ENCODE measurements around the gene ZDHHC14. TPM values are rescaled to one million over a fixed set of nuclear protein-coding genes. Genes with fewer than 3 reads are reported as not detected.
"Not testable (repeated sequence)": the region's sequence is repeated elsewhere in the genome, so short reads cannot be mapped to it uniquely, and the experiment has no call there.

ZDHHC14 gene
- total and polyA plus RNA-seq, 9 donors: 4.9 to 16.4 (median 5.9) TPM

DNA sequence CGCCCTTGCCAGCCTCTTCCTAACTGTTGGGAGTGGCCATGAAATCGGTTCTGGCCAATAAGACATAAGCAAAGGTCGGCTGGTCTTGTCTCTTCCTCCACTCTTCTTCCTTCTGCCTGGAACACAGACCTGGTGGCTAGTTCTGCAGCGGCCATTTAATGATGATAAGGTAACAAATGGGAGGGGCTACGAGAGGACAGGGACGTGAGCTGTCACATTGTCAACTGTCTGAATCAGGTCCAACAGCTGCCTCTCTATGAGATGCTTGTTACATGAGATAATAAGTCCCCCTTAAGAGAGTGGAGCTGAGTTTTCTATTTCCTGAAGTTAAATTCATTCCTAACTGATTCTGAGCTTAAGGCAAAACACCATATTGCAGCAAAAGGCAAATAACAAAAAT is 45.2 kb upstream of the ZDHHC14 start:
- no peak overlapping the region for H3K4me3 ChIP-seq
- H3K27ac ChIP-seq: no peak overlapping the region
- H3K9me3 ChIP-seq: no peaks in the 10 kb centered on the region
- H3K4me1 ChIP-seq (ENCODE audit: insufficient read depth): no peaks in the 10 kb centered on the region
- TF ChIP-seq, protein P1, sequence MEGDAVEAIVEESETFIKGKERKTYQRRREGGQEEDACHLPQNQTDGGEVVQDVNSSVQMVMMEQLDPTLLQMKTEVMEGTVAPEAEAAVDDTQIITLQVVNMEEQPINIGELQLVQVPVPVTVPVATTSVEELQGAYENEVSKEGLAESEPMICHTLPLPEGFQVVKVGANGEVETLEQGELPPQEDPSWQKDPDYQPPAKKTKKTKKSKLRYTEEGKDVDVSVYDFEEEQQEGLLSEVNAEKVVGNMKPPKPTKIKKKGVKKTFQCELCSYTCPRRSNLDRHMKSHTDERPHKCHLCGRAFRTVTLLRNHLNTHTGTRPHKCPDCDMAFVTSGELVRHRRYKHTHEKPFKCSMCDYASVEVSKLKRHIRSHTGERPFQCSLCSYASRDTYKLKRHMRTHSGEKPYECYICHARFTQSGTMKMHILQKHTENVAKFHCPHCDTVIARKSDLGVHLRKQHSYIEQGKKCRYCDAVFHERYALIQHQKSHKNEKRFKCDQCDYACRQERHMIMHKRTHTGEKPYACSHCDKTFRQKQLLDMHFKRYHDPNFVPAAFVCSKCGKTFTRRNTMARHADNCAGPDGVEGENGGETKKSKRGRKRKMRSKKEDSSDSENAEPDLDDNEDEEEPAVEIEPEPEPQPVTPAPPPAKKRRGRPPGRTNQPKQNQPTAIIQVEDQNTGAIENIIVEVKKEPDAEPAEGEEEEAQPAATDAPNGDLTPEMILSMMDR (IDR thresholded peaks at IDR 0.05): no peak
- TF ChIP-seq POLR2A (IDR thresholded peaks at IDR 0.05) (no peak), EP300 (IDR thresholded peaks at IDR 0.05) (no peak)
- H3K36me3 ChIP-seq: no peaks in the 10 kb centered on the region
- intact Hi-C loops (cut with DNase I): no loop called here
- 43 to 54% (median 50%) methylated on average over 6 of the region's 6 CpGs for whole genome bisulfite sequencing, 3 donors
- H3K27me3 ChIP-seq: no peaks in the 10 kb centered on the region
- no peak for DNase-seq

DNA sequence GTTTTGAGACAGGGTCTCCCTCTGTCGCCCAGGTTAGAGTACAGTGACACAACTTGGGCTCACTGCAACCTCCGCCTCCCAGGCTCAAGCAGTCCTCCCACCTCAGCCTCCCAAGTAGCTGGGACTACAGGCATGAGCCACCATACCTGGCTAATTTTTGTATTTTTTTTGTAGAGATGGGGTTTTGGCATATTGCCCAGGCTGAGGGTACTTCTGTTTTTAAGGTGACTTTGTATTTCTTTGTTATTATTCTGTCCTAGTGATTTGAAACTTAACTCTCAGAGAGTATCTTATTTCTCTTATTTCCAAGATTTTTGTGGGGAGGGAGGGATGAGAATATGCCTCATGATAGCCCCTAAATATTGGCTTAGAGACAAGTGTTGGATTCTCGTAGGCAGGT is 43.7 kb upstream of the ZDHHC14 start:
- intact Hi-C loops (cut with DNase I); H3K36me3 ChIP-seq; H3K4me3 ChIP-seq; H3K27ac ChIP-seq; H3K9me3 ChIP-seq; DNase-seq; H3K27me3 ChIP-seq; H3K4me1 ChIP-seq (ENCODE audit: insufficient read depth): not testable (repeated sequence)
- 63 to 67% (median 67%) methylated on average over 3 of the region's 3 CpGs for WGBS, 3 donors

DNA sequence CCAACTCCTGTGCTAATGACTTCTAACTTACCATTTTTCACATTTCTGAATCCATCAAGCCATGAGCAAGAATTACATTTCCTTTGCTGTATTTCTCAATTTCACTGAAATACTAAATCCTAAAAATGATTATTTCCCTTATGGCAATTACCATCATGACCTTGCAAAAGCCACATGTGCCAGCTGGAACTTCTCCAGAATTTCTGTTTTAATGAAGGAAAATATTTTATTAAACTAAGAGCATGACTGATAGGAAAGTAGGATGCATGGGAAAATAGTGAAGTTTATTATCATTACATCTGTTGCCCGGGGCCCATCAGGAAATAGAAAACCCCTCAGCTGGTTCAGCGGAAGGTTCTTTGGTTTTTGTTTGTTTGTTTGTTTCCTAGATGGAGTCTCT is 43.2 kb upstream of the ZDHHC14 start:
- DNase-seq: no peak
- intact Hi-C loops (cut with DNase I): no loop called here
- Histone ChIP-seq H3K36me3 (no peaks in the 10 kb centered on the region), H3K9me3 (no peaks in the 10 kb centered on the region), H3K27ac (no peak overlapping the region), H3K4me3 (no peak overlapping the region), H3K4me1 (ENCODE audit: insufficient read depth) (no peaks in the 10 kb centered on the region), H3K27me3 (no peaks in the 10 kb centered on the region)
- no peak for TF ChIP-seq POLR2A (IDR thresholded peaks at IDR 0.05)
- TF ChIP-seq, protein P1 (IDR thresholded peaks at IDR 0.05): no peak
- no peak for TF ChIP-seq EP300 (IDR thresholded peaks at IDR 0.05)
- WGBS, 3 donors: 52 to 69% (median 54%) methylated on average over 2 of the region's 2 CpGs

DNA sequence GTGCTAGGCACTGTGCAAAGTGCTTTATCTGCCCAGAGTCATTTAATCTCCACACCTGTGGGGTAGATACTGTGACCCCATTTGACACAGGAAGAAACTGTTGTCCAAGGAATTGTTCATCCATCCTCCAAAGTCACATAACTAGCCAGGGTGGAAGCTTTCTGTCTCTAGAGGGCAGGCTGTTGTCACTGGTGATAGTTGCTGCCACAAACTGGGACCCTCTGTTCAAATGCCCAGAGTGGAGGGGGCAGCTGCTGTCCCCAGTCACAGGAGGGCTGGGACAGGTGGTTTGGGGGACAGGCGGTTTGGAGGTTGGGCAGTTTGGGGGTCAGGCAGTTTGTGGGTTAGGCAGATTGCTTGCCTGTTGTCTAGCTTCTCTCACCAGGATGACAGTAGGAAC is 41.6 kb upstream of the ZDHHC14 start:
- H3K27ac ChIP-seq: no peak overlapping the region
- TF ChIP-seq POLR2A (IDR thresholded peaks at IDR 0.05): no peak
- TF ChIP-seq EP300 (IDR thresholded peaks at IDR 0.05): no peak
- TF ChIP-seq, protein P1 (IDR thresholded peaks at IDR 0.05): no peak
- WGBS, 3 donors: 88 to 100% (median 94%) methylated on average over 1 of the region's 1 CpG
- H3K36me3 ChIP-seq: no peaks in the 10 kb centered on the region
- H3K4me1 ChIP-seq (ENCODE audit: insufficient read depth): no peaks in the 10 kb centered on the region
- no peaks in the 10 kb centered on the region for H3K27me3 ChIP-seq
- intact Hi-C loops (cut with DNase I): no loop called here
- H3K9me3 ChIP-seq: no peaks in the 10 kb centered on the region
- no peak overlapping the region for H3K4me3 ChIP-seq
- DNase-seq: no peak

DNA sequence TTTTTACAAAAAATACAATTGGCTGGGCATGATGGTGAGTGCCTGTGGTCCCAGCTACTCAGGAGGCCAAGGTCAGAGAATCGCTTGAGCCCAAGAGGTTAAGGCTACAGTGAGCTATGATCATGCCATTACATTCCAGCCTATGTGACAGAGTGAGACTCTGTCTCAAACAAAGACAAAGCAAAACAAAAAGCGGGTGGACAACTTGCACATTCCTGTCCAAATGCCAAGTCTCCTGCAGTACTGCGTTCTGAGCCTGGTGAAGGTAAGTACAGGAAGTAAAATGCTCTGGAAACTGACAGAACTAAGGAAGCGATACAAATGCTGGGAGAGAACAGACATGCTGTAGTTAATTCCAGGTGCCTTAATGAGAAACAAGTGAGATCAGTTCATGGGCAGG is 37.3 kb upstream of the ZDHHC14 start:
- Histone ChIP-seq H3K36me3 (no peaks in the 10 kb centered on the region), H3K4me3 (no peak overlapping the region), H3K27ac (no peak overlapping the region), H3K27me3 (no peaks in the 10 kb centered on the region), H3K4me1 (ENCODE audit: insufficient read depth) (no peaks in the 10 kb centered on the region), H3K9me3 (no peaks in the 10 kb centered on the region)
- intact Hi-C loops (cut with DNase I): no loop called here
- TF ChIP-seq, protein P1 (IDR thresholded peaks at IDR 0.05): no peak
- TF ChIP-seq POLR2A (IDR thresholded peaks at IDR 0.05) (no peak), EP300 (IDR thresholded peaks at IDR 0.05) (no peak)
- no peak for DNase-seq
- 26 to 45% (median 39%) methylated on average over 4 of the region's 4 CpGs for WGBS, 3 donors

All from ovary (tissue), 9 donors.